ENCODE results near the gene MORN3. TPM values are rescaled to one million over a fixed set of nuclear protein-coding genes. Genes with fewer than 3 reads are reported as not detected.

MORN3 gene
- total RNA-seq, 1 donor = not detected

- DNase-seq (ENCODE audit: low read depth) = peak; percentile 69
- no peak for TF ChIP-seq CTCF (IDR thresholded peaks at IDR 0.05; ENCODE audit: insufficient read depth, low read depth, low read length)
- no peak overlapping the region for H3K4me3 ChIP-seq (ENCODE audit: low read depth, low read length)
These were observed 37.1 kb downstream of the MORN3 start for GRCh38 chr12:121632069-121632970.

DNA sequence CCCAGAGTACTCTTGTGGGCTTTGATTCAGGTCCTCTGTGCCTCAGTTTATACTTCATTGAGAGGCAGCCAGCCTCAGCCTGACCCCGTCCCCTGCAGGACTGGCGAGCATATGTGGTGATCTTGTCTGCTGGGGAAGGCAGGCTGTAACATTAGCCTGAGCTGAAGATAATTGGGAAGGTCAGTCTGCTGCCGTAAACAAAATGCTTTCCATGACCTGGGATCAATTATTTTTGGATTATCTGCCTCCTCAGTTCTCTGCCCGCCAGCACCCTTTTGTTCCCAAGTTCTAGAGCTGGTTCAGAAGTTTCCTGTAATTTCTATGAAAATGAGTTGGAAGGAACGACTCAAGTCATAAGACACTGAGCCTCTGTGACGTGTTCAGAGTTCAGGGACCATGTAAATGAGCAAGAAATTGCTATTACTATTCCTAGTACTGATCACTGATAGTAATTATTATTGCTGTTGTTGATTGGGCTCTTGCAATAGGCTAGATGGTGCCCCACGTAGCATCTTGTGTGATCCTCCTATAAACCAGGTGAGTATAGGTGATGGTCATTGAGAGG is 38.6 kb downstream of the MORN3 start:
- DNase-seq (ENCODE audit: low read depth) = no peak
- TF ChIP-seq CTCF (IDR thresholded peaks at IDR 0.05; ENCODE audit: insufficient read depth, low read depth, low read length) = no peak
- H3K4me3 ChIP-seq (ENCODE audit: low read depth, low read length) = no peak overlapping the region

- no peak for TF ChIP-seq CTCF (IDR thresholded peaks at IDR 0.05; ENCODE audit: insufficient read depth, low read depth, low read length)
- H3K4me3 ChIP-seq (ENCODE audit: low read depth, low read length) = peak overlapping the region; percentile 77
- DNase-seq (ENCODE audit: low read depth) = no peak
These were observed 40.9 kb downstream of the MORN3 start for GRCh38 chr12:121628536-121628935.

- no peak for TF ChIP-seq CTCF (IDR thresholded peaks at IDR 0.05; ENCODE audit: insufficient read depth, low read depth, low read length)
- peak overlapping the region; percentile 77 for H3K4me3 ChIP-seq (ENCODE audit: low read depth, low read length)
- DNase-seq (ENCODE audit: low read depth) = peak; percentile 28
These were observed 41.4 kb downstream of the MORN3 start for GRCh38 chr12:121628037-121628436.

- DNase-seq (ENCODE audit: low read depth) = peak; percentile 73
- TF ChIP-seq CTCF (IDR thresholded peaks at IDR 0.05; ENCODE audit: insufficient read depth, low read depth, low read length) = peak; percentile 9
- peak overlapping the region; percentile 77 for H3K4me3 ChIP-seq (ENCODE audit: low read depth, low read length)
These were observed 42.4 kb downstream of the MORN3 start for GRCh38 chr12:121626853-121627640.

GRCh38 chr12:121626087-121626852 is 43.2 kb downstream of the MORN3 start, which contains the start of gene ORAI1:
Gene ORAI1 (plus strand): TSS chr12:121626530.
- DNase-seq (ENCODE audit: low read depth) = peak; percentile 94
- peak within 1 kb of the TSS; percentile 77 for H3K4me3 ChIP-seq (ENCODE audit: low read depth, low read length)
- no peak for TF ChIP-seq CTCF (IDR thresholded peaks at IDR 0.05; ENCODE audit: insufficient read depth, low read depth, low read length)

All from fibroblast of villous mesenchyme (primary cell).